Stimulated activated effector memory CD8-positive, alpha-beta T cell treated with anti-CD3 and anti-CD28 coated beads, Interleukin-12 subunit alpha, Interleukin-12 subunit beta, amount 100 ng/mL, for 72 hours (primary cell): Measurements from ENCODE around the gene TBX6.

ENCODE experiments used
- ATAC-seq: fragments of 150-1000 bp; cut with Tn5 transposase; 2 replicates; pipeline ENCODE4 v1.10.0; 2021
- DNase-seq, 2 donors: peaks; one replicate each; pipeline ENCODE4 v3.0.0; 2021 to 2022; ENCODE audit warnings: low spot score in 2 of 2
- H3K27ac Mint-ChIP-seq: one replicate; pipeline ENCODE4 v1.8.0; 2022; ENCODE audit warnings: mild to moderate bottlenecking, mixed read lengths
- H3K36me3 Mint-ChIP-seq: one replicate; pipeline ENCODE4 v1.8.0; 2022; ENCODE audit warnings: mild to moderate bottlenecking, mixed read lengths
- H3K4me1 Mint-ChIP-seq: one replicate; pipeline ENCODE4 v1.8.0; 2022; ENCODE audit warnings: mixed read lengths
- H3K4me3 Mint-ChIP-seq: one replicate; pipeline ENCODE4 v1.8.0; 2022; ENCODE audit warnings: mild to moderate bottlenecking, mixed read lengths
- H3K9me3 Mint-ChIP-seq: one replicate; pipeline ENCODE4 v1.8.0; 2022; ENCODE audit warnings: mixed read lengths

Gene TBX6

DNA sequence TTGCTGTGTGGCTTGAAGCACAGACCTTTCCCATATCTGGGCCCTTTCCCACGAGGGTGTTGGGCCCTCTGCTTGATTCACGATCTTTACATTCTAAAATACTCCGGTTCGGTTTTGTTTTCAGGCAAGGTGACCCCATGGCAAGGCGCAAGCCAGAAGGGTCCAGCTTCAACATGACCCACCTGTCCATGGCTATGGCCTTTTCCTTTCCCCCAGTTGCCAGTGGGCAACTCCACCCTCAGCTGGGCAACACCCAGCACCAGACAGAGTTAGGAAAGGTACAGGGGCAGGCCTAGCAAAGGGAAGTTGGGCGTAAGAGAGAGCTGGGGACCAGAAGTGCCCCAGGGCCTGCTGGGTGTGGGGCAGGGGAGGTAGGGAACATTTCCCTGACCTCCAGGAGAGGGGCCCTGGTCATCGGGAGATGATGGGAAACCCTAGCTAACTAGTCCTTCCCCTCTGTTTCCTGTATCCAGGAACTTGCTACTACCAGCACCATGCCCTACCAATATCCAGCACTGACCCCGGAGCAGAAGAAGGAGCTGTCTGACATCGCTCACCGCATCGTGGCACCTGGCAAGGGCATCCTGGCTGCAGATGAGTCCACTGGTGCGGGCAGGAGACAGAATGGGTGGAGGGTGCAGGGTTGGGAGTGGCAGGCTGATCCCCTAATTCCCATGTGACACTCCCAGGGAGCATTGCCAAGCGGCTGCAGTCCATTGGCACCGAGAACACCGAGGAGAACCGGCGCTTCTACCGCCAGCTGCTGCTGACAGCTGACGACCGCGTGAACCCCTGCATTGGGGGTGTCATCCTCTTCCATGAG is 24.8 kb downstream of the TBX6 start:
- H3K4me3 Mint-ChIP-seq: peak overlapping the region; percentile 97
- no peak for DNase-seq
- H3K9me3 Mint-ChIP-seq: no peaks in the 10 kb centered on the region
- ATAC-seq: no peak
- peaks cover 52% of the 10 kb centered on the region for H3K4me1 Mint-ChIP-seq
- H3K36me3 Mint-ChIP-seq: peaks cover 83% of the 10 kb centered on the region
- H3K27ac Mint-ChIP-seq: peak overlapping the region; percentile 98

GRCh38 chr16:30065943-30066760 is 25.6 kb downstream of the TBX6 start:
- H3K27ac Mint-ChIP-seq: peak overlapping the region; percentile 98
- H3K4me1 Mint-ChIP-seq: peaks cover 52% of the 10 kb centered on the region
- ATAC-seq (peak; percentile 8), DNase-seq (no peak)
- H3K9me3 Mint-ChIP-seq: no peaks in the 10 kb centered on the region
- peak overlapping the region; percentile 97 for H3K4me3 Mint-ChIP-seq
- peaks cover 75% of the 10 kb centered on the region for H3K36me3 Mint-ChIP-seq

- peak; percentile 90 for ATAC-seq
- DNase-seq: peak; percentile 93 to 98
- peak within 1 kb of the TSS; percentile 98 for H3K27ac Mint-ChIP-seq
- H3K9me3 Mint-ChIP-seq: no peaks in the 10 kb centered on the region
- H3K4me1 Mint-ChIP-seq: peaks cover 50% of the 10 kb centered on the region
- H3K4me3 Mint-ChIP-seq: peak within 1 kb of the TSS; percentile 97
- peaks cover 66% of the 10 kb centered on the region for H3K36me3 Mint-ChIP-seq
These were observed 26.4 kb downstream of the TBX6 start, which contains the start of gene ALDOA for GRCh38 chr16:30065102-30065942. Gene ALDOA (plus strand): TSS chr16:30065760. CDS start chr16:30066898, 1,138 bp downstream.

GRCh38 chr16:30064729-30065101 is 27.0 kb downstream of the TBX6 start:
- DNase-seq: no peak
- Mint-ChIP-seq H3K36me3 (peaks cover 60% of the 10 kb centered on the region), H3K9me3 (no peaks in the 10 kb centered on the region), H3K4me1 (peaks cover 44% of the 10 kb centered on the region), H3K4me3 (peak overlapping the region; percentile 97), H3K27ac (peak overlapping the region; percentile 98)
- ATAC-seq: no peak

GRCh38 chr16:30063893-30064728 is 27.6 kb downstream of the TBX6 start:
- ATAC-seq: peak; percentile 27
- Mint-ChIP-seq H3K9me3 (no peaks in the 10 kb centered on the region), H3K36me3 (peaks cover 54% of the 10 kb centered on the region), H3K27ac (peak overlapping the region; percentile 98), H3K4me3 (peak overlapping the region; percentile 97), H3K4me1 (peaks cover 38% of the 10 kb centered on the region)
- DNase-seq: peak; percentile 45 to 83

DNA sequence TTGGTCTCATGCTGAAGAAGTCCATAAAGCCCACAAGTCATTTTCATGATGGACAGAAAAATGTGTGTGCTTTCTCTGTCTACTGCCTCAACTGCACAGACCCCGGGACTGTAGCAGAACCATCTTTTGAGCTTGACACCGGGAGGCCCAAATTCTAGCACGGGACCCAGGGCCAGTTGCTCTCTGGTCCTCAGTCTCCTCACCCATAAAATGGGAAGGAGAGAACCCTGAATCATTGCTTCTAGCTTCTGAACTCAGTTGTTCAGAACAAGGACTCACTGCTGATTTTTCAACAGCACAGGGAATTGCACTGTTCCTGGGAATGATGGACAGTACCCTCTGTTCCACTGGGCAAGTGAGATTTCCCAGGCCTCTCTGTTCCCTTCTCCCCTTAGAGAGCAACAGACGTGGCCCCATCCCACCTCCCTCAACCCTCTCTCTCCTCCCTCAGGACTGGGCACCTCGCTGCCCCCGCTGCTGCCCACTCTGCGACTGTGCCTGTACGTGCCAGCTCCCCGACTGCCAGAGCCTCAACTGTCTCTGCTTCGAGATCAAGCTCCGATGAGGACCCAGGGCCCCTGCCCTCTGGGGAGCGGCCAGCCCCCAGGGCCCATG is 28.3 kb downstream of the TBX6 start:
- H3K4me1 Mint-ChIP-seq: peaks cover 30% of the 10 kb centered on the region

GRCh38 chr16:30060836-30061554 is 30.7 kb downstream of the TBX6 start:
- no peak for DNase-seq
- H3K4me1 Mint-ChIP-seq: peaks cover 12% of the 10 kb centered on the region
- no peaks in the 10 kb centered on the region for H3K9me3 Mint-ChIP-seq
- peak overlapping the region; percentile 48 for H3K27ac Mint-ChIP-seq
- no peak for ATAC-seq
- H3K36me3 Mint-ChIP-seq: peaks cover 23% of the 10 kb centered on the region
- H3K4me3 Mint-ChIP-seq: no peak overlapping the region

More for the DNA sequence above, 28.3 kb downstream of the TBX6 start:
- H3K4me3 Mint-ChIP-seq: peak overlapping the region; percentile 97
- DNase-seq (no peak), ATAC-seq (no peak)
- peaks cover 47% of the 10 kb centered on the region for H3K36me3 Mint-ChIP-seq
- H3K9me3 Mint-ChIP-seq: no peaks in the 10 kb centered on the region
- H3K27ac Mint-ChIP-seq: peak overlapping the region; percentile 98

- H3K27ac Mint-ChIP-seq: no peak overlapping the region
- H3K4me3 Mint-ChIP-seq: no peak overlapping the region
- no peak for DNase-seq
These were observed 31.4 kb downstream of the TBX6 start for GRCh38 chr16:30060346-30060745.

GRCh38 chr16:30054959-30055553 is 36.7 kb downstream of the TBX6 start:
- Mint-ChIP-seq H3K4me3 (peak overlapping the region; percentile 82), H3K4me1 (peaks cover 26% of the 10 kb centered on the region), H3K27ac (no peak overlapping the region), H3K36me3 (peaks cover 19% of the 10 kb centered on the region), H3K9me3 (no peaks in the 10 kb centered on the region)
- ATAC-seq: peak; percentile 84
- DNase-seq: peak; percentile 47 to 77

More at GRCh38 chr16:30060346-30060745, 31.4 kb downstream of the TBX6 start:
- H3K36me3 Mint-ChIP-seq: peaks cover 17% of the 10 kb centered on the region
- peaks cover 12% of the 10 kb centered on the region for H3K4me1 Mint-ChIP-seq
- ATAC-seq: no peak
- H3K9me3 Mint-ChIP-seq: no peaks in the 10 kb centered on the region

DNA sequence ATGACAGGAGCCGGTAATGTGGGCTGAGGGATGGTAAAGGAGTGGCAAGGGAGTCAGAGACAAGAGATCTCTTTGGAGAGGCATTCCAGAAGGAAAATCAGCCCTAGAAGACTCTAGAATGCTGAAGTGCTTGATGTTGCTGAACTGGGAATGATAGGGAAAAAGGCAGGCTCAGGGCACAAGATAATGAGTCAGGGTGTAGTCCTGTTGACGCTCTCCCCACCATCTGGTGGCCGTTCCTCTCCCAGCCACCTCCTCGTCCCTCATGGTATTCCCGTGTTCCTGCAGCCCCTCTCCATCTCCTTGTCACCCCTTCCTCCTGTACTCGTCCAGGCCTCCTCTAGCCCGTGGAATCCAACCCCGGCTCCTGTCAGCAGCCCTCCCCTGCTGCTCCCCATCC is 37.3 kb downstream of the TBX6 start:
- H3K4me1 Mint-ChIP-seq: peaks cover 26% of the 10 kb centered on the region
- no peak for DNase-seq
- no peak overlapping the region for H3K27ac Mint-ChIP-seq
- H3K36me3 Mint-ChIP-seq: peaks cover 19% of the 10 kb centered on the region
- no peak for ATAC-seq
- no peaks in the 10 kb centered on the region for H3K9me3 Mint-ChIP-seq
- peak overlapping the region; percentile 82 for H3K4me3 Mint-ChIP-seq

GRCh38 chr16:30053376-30054015 is 38.2 kb downstream of the TBX6 start:
- DNase-seq: no peak
- no peaks in the 10 kb centered on the region for H3K9me3 Mint-ChIP-seq
- peak; percentile 27 for ATAC-seq
- H3K36me3 Mint-ChIP-seq: peaks cover 19% of the 10 kb centered on the region
- peak overlapping the region; percentile 82 for H3K4me3 Mint-ChIP-seq
- H3K27ac Mint-ChIP-seq: peak overlapping the region; percentile 91
- peaks cover 26% of the 10 kb centered on the region for H3K4me1 Mint-ChIP-seq

GRCh38 chr16:30052671-30053372 is 38.9 kb downstream of the TBX6 start:
- DNase-seq (peak; percentile 94 to 99), ATAC-seq (peak; percentile 91)
- no peaks in the 10 kb centered on the region for H3K9me3 Mint-ChIP-seq
- H3K4me1 Mint-ChIP-seq: peaks cover 26% of the 10 kb centered on the region
- H3K27ac Mint-ChIP-seq: peak overlapping the region; percentile 91
- peak overlapping the region; percentile 82 for H3K4me3 Mint-ChIP-seq
- peaks cover 19% of the 10 kb centered on the region for H3K36me3 Mint-ChIP-seq
